ENCODE results near the gene FAM200A. TPM values are rescaled to one million over a fixed set of nuclear protein-coding genes. Genes with fewer than 3 reads are reported as not detected.
A peak's percentile ranks its signal among the peaks of the same experiment; 100 is the strongest.

Gene FAM200A
- total RNA-seq, 4 donors from 2014 or later = 3.5 to 8.6 (median 4.3) TPM

- Histone ChIP-seq H3K27ac (no peak overlapping the region), H3K9me3 (peaks cover 0 to 64% (median 7%) of the 10 kb centered on the region in 3 donors), H3K36me3 (peaks cover 0 to 37% of the 10 kb centered on the region in 2 donors), H3K4me1 (no peaks in the 10 kb centered on the region), H3K27me3 (no peaks in the 10 kb centered on the region), H3K4me3 (no peak overlapping the region)
- ATAC-seq = no peak
- WGBS, 2 donors (ENCODE audit: low coverage in 1 of 2) = 100% methylated on average over 1 to 2 of the region's 2 CpGs
- TF ChIP-seq POLR2AphosphoS5 (IDR thresholded peaks at IDR 0.05) = no peak
- TF ChIP-seq, protein P1, sequence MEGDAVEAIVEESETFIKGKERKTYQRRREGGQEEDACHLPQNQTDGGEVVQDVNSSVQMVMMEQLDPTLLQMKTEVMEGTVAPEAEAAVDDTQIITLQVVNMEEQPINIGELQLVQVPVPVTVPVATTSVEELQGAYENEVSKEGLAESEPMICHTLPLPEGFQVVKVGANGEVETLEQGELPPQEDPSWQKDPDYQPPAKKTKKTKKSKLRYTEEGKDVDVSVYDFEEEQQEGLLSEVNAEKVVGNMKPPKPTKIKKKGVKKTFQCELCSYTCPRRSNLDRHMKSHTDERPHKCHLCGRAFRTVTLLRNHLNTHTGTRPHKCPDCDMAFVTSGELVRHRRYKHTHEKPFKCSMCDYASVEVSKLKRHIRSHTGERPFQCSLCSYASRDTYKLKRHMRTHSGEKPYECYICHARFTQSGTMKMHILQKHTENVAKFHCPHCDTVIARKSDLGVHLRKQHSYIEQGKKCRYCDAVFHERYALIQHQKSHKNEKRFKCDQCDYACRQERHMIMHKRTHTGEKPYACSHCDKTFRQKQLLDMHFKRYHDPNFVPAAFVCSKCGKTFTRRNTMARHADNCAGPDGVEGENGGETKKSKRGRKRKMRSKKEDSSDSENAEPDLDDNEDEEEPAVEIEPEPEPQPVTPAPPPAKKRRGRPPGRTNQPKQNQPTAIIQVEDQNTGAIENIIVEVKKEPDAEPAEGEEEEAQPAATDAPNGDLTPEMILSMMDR (IDR thresholded peaks at IDR 0.05) = no peak
- no peak for TF ChIP-seq EP300 (IDR thresholded peaks at IDR 0.05)
- TF ChIP-seq POLR2A (IDR thresholded peaks at IDR 0.05) = no peak
Measured at GRCh38 chr7:99535667-99536066, 16.2 kb downstream of the FAM200A start.

GRCh38 chr7:99531354-99531765, 20.6 kb downstream of the FAM200A start:
- 93 to 97% methylated on average over 8 to 12 of the region's 12 CpGs for WGBS, 2 donors (ENCODE audit: low coverage in 1 of 2)
- Histone ChIP-seq H3K36me3 (peaks cover 0 to 80% of the 10 kb centered on the region in 2 donors), H3K9me3 (peaks cover 0 to 59% (median 6%) of the 10 kb centered on the region in 3 donors), H3K27me3 (no peaks in the 10 kb centered on the region), H3K4me3 (no peak overlapping the region), H3K27ac (no peak overlapping the region), H3K4me1 (no peaks in the 10 kb centered on the region)
- TF ChIP-seq, protein P1 (IDR thresholded peaks at IDR 0.05) = no peak
- ATAC-seq = no peak

GRCh38 chr7:99525713-99526440, 26.0 kb downstream of the FAM200A start:
- WGBS, 2 donors (ENCODE audit: low coverage in 1 of 2) = 82 to 91% methylated on average over 9 to 14 of the region's 21 CpGs
- H3K36me3 ChIP-seq = peaks cover 0 to 93% of the 10 kb centered on the region in 2 donors
- no peak for ATAC-seq
- H3K9me3 ChIP-seq = peaks cover 0 to 24% (median 0%) of the 10 kb centered on the region in 3 donors
- H3K27ac ChIP-seq = no peak overlapping the region
- H3K27me3 ChIP-seq = no peaks in the 10 kb centered on the region
- no peak for TF ChIP-seq POLR2A (IDR thresholded peaks at IDR 0.05)
- H3K4me1 ChIP-seq = no peaks in the 10 kb centered on the region
- H3K4me3 ChIP-seq = no peak overlapping the region

DNA sequence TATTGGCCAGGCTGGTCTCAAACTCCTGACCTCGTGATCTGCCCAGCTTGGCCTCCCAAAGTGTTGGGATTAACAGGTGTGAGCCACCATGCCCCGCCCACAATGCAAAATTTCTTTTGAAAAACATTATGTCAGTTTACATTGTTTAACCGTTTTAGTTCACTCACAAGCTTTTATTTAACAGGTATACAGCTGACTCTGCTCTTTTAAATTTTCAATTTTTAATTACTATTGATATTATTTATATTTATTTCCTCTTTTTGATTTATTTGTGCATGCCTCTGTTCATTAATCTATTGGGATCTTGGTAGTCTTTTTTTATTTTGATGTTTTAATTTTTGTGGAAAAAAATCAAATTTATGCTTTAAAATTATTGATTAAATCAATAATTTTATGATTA, 30.5 kb downstream of the FAM200A start:
- 98 to 100% methylated on average over 3 of the region's 3 CpGs for WGBS, 2 donors (ENCODE audit: low coverage in 1 of 2)
- peaks cover 0 to 93% of the 10 kb centered on the region in 2 donors for H3K36me3 ChIP-seq

GRCh38 chr7:99514050-99514449, 37.9 kb downstream of the FAM200A start:
- Histone ChIP-seq H3K4me1 (no peaks in the 10 kb centered on the region), H3K27me3 (no peaks in the 10 kb centered on the region), H3K27ac (no peak overlapping the region), H3K4me3 (no peak overlapping the region), H3K9me3 (no peaks in the 10 kb centered on the region), H3K36me3 (peaks cover 0 to 97% of the 10 kb centered on the region in 2 donors)
- TF ChIP-seq EP300 (IDR thresholded peaks at IDR 0.05) (no peak), POLR2A (IDR thresholded peaks at IDR 0.05) (no peak), POLR2AphosphoS5 (IDR thresholded peaks at IDR 0.05) (no peak)
- TF ChIP-seq, protein P1 (IDR thresholded peaks at IDR 0.05) = no peak
- WGBS, 2 donors (ENCODE audit: low coverage in 1 of 2) = 91 to 93% methylated on average over 1 of the region's 1 CpG
- no peak for ATAC-seq

More for the DNA sequence above, 30.5 kb downstream of the FAM200A start:
- TF ChIP-seq POLR2A (IDR thresholded peaks at IDR 0.05) (no peak), EP300 (IDR thresholded peaks at IDR 0.05) (no peak), POLR2AphosphoS5 (IDR thresholded peaks at IDR 0.05) (no peak)
- Histone ChIP-seq H3K27me3 (no peaks in the 10 kb centered on the region), H3K4me1 (no peaks in the 10 kb centered on the region), H3K4me3 (no peak overlapping the region), H3K27ac (no peak overlapping the region), H3K9me3 (no peaks in the 10 kb centered on the region)
- ATAC-seq = no peak

DNA sequence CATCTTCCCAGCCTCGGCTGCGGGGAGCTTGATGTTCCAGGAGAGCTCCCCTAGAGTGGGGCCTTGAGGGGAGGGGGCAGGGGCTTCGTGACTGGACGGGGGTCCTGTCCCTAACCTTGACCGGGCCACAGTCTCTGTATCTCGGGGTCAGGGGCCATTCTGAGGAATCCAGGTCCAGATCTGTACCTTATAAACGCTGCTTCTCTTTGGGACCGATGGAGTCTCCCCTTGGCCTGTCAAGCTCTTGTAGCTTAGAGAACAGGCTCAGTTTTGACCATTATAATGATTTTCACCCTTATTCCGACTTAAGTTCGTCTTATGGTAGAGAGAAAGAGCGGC, 46.6 kb downstream of the FAM200A start:
- no peaks in the 10 kb centered on the region for H3K27me3 ChIP-seq
- peak overlapping the region; percentile 75 to 86 for H3K4me3 ChIP-seq
- peak overlapping the region; percentile 63 to 98 (median 93) for H3K27ac ChIP-seq
- peaks cover 0 to 48% (median 25%) of the 10 kb centered on the region in 3 donors for H3K4me1 ChIP-seq
- ATAC-seq = no peak
- peaks cover 0 to 10% of the 10 kb centered on the region in 2 donors for H3K36me3 ChIP-seq
- TF ChIP-seq EP300 (IDR thresholded peaks at IDR 0.05) (no peak), POLR2AphosphoS5 (IDR thresholded peaks at IDR 0.05) (no peak), POLR2A (IDR thresholded peaks at IDR 0.05) (no peak)
- TF ChIP-seq, protein P1 (IDR thresholded peaks at IDR 0.05) = no peak
- H3K9me3 ChIP-seq = no peaks in the 10 kb centered on the region
- WGBS, 2 donors (ENCODE audit: low coverage in 1 of 2) = 0 to 2% methylated on average over 5 to 6 of the region's 11 CpGs
